Measurements from ENCODE around the gene CDRT15.
"Not testable (repeated sequence)": the region's sequence is repeated elsewhere in the genome, so short reads cannot be mapped to it uniquely, and the experiment has no call there.

The CDRT15 gene

DNA sequence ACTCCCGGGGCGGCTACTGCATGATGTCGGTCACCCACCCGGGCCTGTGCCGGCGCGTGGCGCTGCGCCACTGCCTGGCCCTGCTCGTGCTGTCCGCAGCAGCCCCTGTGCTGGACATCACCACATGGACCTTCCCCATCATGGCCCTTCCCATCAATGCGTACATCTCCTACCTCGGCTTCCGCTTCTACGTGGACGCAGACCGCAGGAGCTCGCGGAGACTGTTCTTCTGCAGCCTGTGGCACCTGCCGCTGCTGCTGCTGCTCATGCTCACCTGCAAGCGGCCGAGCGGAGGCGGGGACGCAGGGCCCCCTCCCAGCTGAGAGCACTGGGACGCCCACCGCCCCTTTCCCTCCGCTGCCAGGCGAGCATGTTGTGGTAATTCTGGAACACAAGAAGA is 29.8 kb downstream of the CDRT15 start:
- DNase-seq (ENCODE audit: low read depth) = no peak

DNA sequence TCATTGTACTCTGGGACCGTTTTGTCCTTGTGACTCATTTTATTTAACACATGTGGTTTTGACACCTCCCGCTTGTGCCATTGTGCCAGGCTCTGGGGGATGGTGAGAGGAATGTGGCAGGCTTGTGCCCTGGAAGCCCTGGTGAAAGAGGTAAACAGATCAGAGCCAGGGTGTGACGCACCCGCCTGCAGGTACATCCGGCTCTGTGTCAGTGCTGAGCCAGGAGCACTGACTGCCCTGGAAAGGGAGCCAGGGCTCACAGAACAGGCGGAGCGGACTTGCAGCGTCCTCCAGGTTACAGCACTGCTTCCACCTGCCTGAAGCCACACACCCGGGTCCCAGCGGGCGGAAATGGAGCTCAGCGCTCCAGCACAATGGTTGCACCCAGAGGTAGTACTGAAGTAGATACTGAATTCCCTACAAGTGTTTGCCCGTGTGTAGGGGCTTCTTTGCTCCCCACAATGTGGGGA is 30.6 kb downstream of the CDRT15 start:
- DNase-seq (ENCODE audit: low read depth) = no peak

DNA sequence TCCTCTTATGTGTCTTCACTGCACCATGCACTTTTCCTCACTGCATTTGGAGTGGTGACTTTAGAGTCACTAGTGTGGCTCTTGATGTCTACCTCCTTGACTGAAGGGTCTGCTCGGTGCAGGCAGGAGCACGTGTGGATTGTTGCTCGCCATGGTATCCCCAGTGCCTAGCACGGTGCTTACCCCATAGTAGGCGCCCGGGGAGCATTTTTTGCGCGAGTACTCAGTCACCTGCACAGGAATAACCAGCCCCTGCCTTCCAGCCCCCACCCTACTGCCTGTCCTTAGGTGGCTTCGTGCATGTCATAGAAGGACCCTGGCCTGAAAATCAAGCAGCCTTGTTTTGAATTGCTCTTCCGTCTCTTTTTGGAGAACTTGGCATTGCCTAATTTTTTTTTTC is 31.3 kb downstream of the CDRT15 start:
- no peak for DNase-seq (ENCODE audit: low read depth)

DNA sequence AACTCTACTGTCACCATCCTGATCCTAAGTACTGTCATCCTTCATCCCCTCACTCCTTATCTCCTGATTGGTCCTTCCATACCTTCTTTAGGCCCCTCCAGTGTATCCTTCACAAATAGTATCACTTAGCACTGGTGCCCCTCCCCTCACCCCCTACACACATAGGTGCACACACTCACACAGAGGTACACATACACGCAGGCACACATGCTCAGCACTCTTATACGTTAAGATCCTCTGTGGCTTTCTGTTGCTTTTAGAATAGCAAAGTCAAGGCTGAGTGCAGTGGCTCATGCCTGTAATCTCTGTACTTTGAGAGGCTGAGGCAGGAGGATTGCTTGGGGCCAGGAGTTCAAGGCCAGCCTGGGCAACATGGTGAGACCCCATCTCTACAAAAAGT is 32.1 kb downstream of the CDRT15 start:
- DNase-seq (ENCODE audit: low read depth) = no peak

DNA sequence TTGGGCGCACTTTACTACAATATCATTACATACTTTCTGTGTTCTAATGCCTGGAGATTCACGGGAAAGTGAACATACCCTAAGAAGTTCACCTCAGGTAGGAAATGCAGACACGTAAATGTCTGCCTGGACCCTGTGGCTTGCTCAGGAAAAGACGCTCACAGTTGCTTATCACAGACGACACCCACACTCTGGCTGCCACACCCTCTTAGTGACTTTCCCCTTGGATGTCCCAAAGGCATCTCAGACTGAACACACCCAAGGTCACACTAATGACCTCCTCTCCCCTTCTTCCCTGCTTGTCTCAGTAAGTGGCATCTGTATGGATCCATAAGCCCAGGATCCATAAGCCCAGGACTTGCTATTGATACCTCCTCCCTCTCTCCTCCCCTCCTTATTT is 32.6 kb downstream of the CDRT15 start:
- no peak for DNase-seq (ENCODE audit: low read depth)

DNA sequence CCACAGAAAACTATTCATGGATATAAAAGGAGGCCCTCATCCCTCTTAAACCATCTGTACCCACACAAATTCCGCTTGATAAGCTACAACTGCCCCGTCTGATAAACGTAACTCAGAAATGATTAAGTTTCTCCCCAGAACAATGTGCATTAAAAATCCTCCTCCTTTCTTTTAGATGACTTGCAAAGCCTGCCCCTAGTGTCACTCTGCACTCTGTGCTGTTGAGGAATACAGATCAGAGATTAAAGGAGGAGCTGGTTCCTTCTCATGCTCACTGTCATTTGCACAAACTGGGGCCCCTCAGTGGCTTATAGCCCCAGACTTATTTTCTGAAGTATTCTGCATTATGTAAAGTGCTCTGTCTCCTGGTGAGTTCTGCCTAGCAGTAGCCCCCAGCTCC is 33.3 kb downstream of the CDRT15 start:
- no peak for DNase-seq (ENCODE audit: low read depth)

DNA sequence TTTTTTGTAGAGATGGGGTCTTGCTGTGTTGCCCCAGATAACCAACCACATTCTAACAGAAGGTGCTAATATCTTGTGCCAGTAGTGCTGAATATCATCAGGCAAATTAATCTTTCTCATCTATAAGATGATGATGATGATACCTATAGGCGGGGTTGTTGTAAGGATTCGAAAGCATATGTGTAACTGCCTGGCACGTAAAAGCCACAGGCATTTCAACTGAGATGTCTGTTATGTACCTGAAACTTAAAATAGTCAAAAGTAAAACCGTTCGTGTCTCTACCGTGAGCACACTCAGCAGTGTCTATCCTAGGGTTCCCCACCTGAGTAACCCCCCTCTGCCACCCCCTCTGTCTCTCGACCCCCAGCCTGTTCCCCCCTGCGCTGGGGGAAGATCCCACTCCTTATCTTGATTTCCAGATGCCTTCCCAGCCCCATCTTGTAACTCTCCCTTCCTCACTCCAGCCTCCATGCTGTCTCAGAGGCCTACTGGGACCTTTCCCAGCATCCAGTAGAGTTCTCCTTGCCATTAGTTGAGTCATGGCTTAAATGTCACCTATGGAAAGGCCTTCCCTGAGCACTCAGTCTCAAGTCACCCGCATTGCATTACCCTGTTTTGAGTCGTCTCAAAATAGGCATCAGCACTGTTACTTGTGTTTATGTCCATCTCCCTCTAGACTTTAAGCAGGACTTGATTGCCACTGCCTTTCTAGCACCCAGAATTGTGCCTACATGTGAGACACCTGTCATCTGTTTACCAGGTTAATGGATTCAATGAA is 34.1 kb downstream of the CDRT15 start:
- DNase-seq (ENCODE audit: low read depth) = no peak

DNA sequence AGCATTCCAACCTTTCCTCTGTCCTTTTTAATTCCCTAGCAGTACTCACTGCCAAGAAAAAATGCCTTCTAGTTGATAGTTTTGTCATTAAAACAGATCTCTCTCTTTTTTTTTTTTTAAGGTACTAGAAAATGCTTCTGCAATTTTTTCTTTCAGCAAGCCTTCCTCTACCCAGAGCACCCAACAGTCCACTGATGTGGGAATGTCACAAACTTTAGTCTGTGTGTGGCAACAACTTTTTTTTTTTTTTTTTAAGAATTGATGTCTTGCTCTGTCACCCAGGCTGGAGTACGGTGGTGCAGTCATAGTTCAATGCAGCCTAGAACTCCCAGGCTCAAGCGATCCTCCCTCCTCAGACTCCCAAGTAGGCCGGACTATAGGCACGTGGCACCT is 34.7 kb downstream of the CDRT15 start:
- DNase-seq (ENCODE audit: low read depth) = no peak

DNA sequence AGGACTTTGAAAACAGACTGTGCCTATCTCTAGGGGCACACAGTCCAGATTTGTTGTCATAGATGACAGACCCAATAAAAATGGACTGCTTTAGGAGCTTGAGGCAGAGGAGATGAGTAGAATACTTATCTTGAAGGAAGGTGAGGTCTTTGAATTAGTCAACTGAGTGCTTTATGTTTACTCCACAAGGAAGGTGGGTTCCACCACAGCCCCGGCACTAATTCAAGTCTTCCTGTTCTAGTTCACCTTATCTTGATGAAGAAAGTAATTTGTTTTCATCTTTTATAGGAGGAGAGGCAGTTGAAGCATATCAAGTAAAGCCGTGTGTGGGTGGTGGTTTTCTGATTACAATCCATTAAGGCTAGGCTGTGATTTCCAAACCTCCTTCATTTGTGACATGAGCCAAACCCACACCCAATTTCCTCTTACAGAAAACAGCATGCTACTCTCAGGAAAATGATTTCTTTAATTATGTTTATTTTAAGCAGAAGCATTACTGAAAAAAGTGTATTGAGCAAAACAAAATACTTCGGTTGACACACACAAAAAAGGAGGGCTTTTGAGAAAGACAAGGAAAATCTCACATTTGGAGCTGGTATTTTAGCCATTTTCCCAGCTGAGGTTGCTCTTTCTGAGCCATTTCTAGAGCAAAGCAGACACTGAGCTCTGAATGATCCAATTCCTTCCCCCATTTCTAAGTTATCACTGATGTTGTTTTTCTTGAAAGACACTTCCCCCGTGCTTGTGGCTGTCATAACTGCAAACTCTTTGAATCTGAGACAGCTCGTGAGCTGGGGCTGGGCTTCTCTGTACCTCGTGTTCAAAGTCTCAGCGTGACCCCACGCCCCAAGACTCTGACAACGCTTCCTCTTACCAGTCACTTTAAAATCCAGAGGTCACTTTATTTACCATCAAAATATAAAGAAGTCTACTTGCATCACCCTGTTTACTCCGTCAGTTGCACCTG is 35.4 kb downstream of the CDRT15 start:
- no peak for DNase-seq (ENCODE audit: low read depth)

DNA sequence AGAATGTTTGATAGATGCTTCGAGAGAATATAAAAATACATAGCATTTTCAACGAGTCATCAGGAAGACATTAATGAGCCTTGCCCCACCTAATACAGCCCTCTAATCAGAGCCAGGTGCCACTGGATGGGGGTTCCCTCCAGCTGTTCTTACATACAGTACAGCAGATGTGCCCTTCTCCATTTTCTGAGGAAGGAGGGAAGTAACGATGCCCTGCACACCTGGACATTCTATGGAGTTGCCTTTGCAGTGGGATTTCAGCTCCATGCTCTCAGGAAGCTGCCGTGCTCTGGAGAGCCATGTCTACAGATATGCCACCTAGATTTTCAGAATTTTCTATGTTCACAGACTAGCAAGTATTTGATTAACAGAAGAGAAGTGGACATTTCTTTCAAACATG is 36.3 kb downstream of the CDRT15 start:
- DNase-seq (ENCODE audit: low read depth) = no peak

DNA sequence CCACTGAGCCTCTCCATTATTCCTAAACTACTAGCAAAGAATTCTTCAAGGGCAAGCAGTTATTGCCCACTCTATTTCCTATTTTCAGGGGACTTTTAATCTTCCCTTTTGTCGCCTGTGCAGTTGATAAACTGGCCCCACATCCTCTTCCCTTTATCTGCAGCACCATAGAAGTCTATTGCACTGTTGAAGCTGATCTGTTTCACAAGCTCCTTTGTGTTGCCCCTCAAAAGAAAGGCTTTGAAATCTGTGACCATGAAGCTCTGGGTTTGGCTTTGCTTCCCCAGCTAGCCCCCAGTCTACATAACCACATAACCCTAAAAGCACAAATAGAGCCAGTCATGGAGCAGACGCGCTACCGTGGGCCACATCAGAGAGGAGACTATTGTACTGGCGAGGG is 37.1 kb downstream of the CDRT15 start:
- DNase-seq (ENCODE audit: low read depth) = no peak

DNA sequence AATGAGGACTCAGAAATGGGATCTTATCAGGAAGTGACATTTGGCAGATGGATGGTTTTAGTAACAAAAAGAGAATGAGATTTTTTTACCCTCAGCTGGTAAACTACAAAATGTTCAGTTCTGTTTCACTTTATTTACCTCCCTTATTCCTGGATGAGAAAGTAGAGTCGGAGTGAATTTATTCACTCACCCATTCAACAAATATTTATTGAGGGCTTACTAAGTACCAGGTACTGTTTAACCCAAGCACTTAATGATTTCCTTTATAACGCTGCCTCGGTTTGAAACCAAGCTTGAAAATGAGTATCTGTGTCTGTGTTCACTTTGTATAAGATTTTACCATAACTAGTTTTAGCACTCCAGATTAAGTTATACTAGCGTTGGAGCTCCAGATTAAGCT is 38.1 kb downstream of the CDRT15 start:
- no peak for DNase-seq (ENCODE audit: low read depth)

DNA sequence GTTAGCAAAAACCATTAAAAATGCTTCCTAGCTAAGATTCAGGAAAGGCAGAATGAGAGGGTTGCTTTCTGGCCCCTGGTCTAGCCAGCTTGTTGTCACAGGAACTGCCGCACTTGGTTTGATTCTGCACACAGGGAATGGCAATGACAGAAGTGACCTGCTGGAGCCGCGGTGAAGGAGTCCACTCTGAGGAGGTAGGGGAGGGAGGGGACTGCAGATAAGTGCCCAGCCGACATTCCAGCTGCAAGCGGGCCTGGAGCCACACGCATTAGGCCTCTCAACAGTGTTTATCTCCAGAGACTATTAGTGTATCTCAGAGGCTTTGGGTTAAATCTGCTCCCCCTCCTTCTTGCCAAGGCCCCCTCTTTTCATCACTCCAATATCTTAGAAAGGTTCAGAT is 38.6 kb downstream of the CDRT15 start:
- no peak for DNase-seq (ENCODE audit: low read depth)

DNA sequence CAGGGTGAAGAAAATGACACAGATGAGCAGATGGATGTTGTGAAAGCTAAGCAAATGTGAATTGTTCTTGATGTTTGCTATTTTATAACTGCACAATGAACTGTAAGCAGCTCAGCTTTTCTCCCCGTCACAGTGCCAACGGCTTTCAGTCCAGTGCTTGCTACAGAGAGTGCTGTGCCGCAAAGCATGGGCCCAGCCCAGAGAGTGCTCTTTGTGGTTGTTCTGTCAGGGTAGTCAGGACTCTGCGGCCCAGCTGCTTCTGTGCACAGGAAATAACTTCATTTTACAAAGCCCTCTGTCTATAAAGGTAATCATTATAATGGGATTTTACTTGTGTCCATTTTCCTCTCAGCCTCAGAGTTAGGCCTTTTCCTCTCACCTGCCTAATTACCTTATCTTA is 39.1 kb downstream of the CDRT15 start:
- no peak for DNase-seq (ENCODE audit: low read depth)

DNA sequence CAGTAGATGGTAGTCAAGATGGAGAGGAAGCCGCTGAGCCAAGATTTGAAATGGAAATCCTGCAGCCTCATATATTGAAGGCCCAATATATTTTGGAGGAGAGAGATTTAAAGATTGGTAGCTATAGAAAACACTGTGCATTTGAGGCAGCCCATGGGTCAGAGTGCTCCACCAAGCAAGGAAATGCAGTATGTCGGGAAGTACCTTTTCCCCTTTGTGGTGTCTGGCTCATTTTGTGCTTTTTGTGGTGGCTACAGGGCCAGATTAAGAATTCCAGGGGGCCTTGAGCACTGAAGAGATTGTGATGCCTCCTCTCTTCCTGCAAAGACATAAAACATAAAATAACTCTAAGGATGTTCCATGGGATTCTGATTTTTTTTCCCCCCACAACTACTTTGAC is 39.6 kb downstream of the CDRT15 start:
- DNase-seq (ENCODE audit: low read depth) = no peak

DNA sequence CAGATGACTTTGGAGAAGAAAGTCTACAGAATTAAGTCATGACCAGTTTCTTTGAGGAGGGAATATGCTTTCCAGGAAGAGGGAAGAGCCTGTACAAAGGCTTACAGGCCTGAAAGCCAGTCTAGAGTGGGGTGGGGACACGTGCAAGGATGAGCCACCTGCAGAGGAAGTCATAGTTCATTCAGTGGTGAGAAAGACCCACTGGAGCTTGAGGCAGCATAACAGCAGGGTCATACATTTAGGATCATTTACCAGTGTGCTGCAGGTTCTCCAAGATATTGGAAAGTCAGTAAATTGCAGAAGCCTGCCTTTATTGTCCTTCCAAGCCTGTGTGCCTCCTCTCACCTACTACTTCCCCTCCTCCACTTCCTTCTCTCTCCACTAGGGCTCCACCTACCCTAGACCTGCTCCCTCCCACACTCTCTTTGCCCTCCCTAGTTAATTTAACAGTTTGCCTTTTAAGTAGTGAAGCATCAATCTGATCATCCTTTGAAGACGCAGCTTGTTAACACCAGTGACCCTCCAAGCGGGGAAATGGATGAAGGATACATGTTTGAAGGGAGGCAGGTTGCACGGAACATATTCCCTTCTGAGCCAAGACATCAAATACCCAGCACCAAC is 40.2 kb downstream of the CDRT15 start:
- DNase-seq (ENCODE audit: low read depth) = no peak

DNA sequence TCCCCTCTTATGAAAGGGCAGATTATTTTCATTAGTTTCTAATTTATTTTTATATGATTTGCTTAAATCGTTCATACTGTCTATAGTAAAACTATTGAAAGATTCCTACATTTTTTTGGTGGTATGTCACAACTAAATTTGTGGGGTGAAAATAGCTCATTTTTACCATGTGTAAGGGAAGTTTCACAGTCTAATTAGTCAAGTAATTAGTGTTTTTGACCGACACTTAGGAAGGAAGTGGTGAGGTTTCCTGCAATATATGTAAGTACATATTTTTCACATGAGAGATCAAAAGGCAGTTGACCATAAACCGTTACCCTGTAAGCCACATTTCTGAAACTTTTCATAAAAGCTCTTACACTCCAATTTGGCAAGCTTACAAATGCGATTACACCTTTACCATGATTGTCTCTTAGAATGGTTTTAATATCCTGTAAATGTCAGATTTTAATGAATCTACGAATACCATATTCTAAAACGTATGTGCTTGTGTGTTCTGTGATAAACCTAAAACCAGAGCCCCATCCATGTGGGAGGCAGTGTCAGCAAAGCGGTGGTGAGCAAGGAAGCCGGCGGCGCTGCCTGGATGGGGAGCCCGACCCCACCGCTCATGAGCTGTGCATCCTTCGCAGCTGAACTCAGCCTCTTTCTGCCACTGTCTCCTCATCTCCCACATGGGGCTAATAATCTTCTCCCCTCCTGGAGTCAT is 43.9 kb downstream of the CDRT15 start:
- DNase-seq (ENCODE audit: low read depth) = not testable (repeated sequence)

DNA sequence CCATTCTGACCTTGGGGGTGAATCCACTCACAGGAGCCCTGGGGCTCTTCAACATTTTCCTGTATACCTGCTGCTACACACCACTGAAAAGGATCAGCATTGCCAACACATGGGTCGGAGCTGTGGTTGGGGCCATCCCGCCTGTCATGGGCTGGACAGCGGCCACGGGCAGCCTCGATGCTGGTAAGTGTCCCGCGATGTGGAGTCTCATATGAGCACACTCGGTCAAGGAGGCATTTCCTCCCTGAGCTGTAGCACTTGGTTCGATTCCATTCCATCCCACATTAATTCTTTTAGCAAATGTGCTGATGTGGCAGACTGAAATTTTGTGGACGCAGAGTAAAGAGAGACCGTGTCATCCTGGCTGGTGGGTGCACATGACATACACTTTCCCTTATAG is 44.6 kb downstream of the CDRT15 start:
- DNase-seq (ENCODE audit: low read depth) = not testable (repeated sequence)

DNA sequence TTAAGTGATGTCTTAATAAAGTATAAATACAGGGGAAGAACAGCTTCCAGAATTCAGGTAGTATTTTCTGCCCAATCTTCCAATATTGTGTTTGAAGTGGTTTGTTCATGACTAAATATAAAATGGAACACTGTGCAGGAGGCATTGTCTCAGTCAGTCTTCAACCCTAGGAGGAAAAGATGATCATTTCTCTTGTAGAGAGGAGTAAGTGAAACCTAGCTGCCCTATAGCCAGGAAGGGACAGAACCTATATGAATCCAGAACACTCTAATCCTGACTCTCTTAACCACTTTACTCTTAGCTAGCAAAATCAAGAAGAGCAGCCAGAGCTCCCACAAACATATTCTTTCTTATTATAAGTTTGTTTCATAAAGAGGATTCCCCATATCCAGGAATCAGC is 45.2 kb downstream of the CDRT15 start:
- DNase-seq (ENCODE audit: low read depth) = not testable (repeated sequence)

DNA sequence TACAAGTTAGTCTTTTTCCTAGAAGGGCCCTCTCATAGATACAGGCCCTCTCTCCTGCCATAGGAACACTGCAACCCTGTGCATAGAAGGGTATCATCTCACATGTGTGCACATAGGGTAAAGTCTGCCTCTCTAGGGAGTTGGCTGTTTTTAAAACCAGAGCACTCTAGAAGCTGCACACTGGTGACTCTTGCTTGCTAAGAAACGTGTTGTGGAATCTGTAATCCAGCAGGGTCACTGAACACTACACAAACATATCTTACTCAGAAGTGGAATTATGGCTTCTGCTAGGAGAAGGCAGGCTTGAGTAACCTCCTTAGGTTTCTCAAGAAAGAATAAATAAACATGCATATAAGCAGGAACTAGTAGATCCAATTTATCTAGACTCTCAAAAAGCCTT is 45.9 kb downstream of the CDRT15 start:
- not testable (repeated sequence) for DNase-seq (ENCODE audit: low read depth)

DNA sequence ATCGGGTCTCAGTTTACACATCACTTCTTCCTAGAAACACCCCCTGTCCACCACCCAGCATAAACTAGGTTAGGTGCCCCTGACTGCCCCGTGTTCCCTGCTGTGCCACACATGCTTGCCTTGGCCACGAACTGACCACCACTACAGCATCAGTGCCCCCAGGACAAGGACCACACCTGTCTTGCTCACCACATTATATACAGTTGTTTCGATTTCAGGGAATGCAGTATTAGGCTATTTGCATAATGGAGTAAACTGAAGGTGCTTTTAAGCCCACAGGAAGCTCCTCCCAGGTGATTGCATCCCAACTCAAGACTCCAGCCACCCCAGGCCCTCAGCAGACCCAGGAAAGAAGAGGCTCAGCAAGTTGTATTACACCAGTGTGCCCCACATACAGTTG is 50.2 kb downstream of the CDRT15 start:
- DNase-seq (ENCODE audit: low read depth) = not testable (repeated sequence)
